ENCODE results near the gene PHACTR1.
A peak's percentile ranks its signal among the peaks of the same experiment; 100 is the strongest.

The PHACTR1 gene

GRCh38 chr6:13038315-13038714 lies 321.7 kb downstream of the PHACTR1 start:
- peak; percentile 41 for DNase-seq

- DNase-seq, result no peak
Observed at GRCh38 chr6:13038741-13039190, 322.2 kb downstream of the PHACTR1 start.

- DNase-seq, result no peak
Observed at GRCh38 chr6:13044390-13044789, 327.8 kb downstream of the PHACTR1 start.

- no peak for DNase-seq
Observed at GRCh38 chr6:13044896-13045295, 328.3 kb downstream of the PHACTR1 start.

GRCh38 chr6:13045676-13046075 lies 329.1 kb downstream of the PHACTR1 start:
- DNase-seq, result no peak

- no peak for DNase-seq
Observed at GRCh38 chr6:13046084-13046483, 329.5 kb downstream of the PHACTR1 start.

GRCh38 chr6:13048113-13048512 lies 331.5 kb downstream of the PHACTR1 start:
- no peak for DNase-seq

- no peak for DNase-seq
Observed at GRCh38 chr6:13049666-13050254, 333.2 kb downstream of the PHACTR1 start.

GRCh38 chr6:13053006-13053461 lies 336.5 kb downstream of the PHACTR1 start:
- no peak for DNase-seq

GRCh38 chr6:13058051-13058450 lies 341.5 kb downstream of the PHACTR1 start:
- DNase-seq, result no peak

GRCh38 chr6:13059026-13059425 lies 342.5 kb downstream of the PHACTR1 start:
- DNase-seq, result no peak

- DNase-seq, result no peak
Observed at GRCh38 chr6:13063300-13063918, 346.8 kb downstream of the PHACTR1 start.

- DNase-seq, result no peak
Observed at GRCh38 chr6:13065581-13065980, 349.0 kb downstream of the PHACTR1 start.

- DNase-seq, result no peak
Observed at GRCh38 chr6:13066050-13066449, 349.5 kb downstream of the PHACTR1 start.

- no peak for DNase-seq
Observed at GRCh38 chr6:13066820-13067219, 350.3 kb downstream of the PHACTR1 start.

- no peak for DNase-seq
Observed at GRCh38 chr6:13068586-13069210, 352.1 kb downstream of the PHACTR1 start.

- DNase-seq, result peak; percentile 83
Observed at GRCh38 chr6:13071550-13072345, 355.2 kb downstream of the PHACTR1 start.

- no peak for DNase-seq
Observed at GRCh38 chr6:13072686-13073347, 356.2 kb downstream of the PHACTR1 start.

GRCh38 chr6:13074415-13075140 lies 358.0 kb downstream of the PHACTR1 start:
- DNase-seq, result no peak

- no peak for DNase-seq
Observed at GRCh38 chr6:13075141-13075845, 358.7 kb downstream of the PHACTR1 start.

- peak; percentile 53 for DNase-seq
Observed at GRCh38 chr6:13076575-13076974, 360.0 kb downstream of the PHACTR1 start.
